ENCODE data around the gene NELL1.

Gene NELL1

GRCh38 chr11:20963596-20963995 is 294.2 kb downstream of the NELL1 start:
- Histone ChIP-seq H3K4me1 (ENCODE audit: insufficient read depth, low read length) (no peaks in the 10 kb centered on the region), H3K4me3 (ENCODE audit: low read depth in 1 of 2, low read length in 2 of 2) (no peak overlapping the region), H3K4me2 (ENCODE audit: insufficient read depth, low read length) (no peak overlapping the region), H3K9ac (ENCODE audit: low read depth, low read length) (no peak overlapping the region), H3K9me3 (ENCODE audit: insufficient read depth, low read length, severe bottlenecking) (no peaks in the 10 kb centered on the region), H3K27ac (ENCODE audit: low read length) (no peak overlapping the region), H3K79me2 (ENCODE audit: insufficient read depth, low read length) (no peaks in the 10 kb centered on the region), H3K36me3 (ENCODE audit: insufficient read depth, low read length) (no peaks in the 10 kb centered on the region), H3K27me3 (ENCODE audit: insufficient read depth, low read length, poor library complexity) (no peaks in the 10 kb centered on the region), H2AFZ (ENCODE audit: low read depth, low read length) (no peak overlapping the region), H4K20me1 (ENCODE audit: insufficient read depth, low read length) (no peaks in the 10 kb centered on the region)
- DNase-seq (no peak), ATAC-seq (ENCODE audit: insufficient read depth, low read depth) (no peak)
- TF ChIP-seq EZH2 (IDR thresholded peaks at IDR 0.05; ENCODE audit: borderline replicate concordance, low read depth, low read length, severe bottlenecking), result no peak
- no peak for TF ChIP-seq CTCF (IDR thresholded peaks at IDR 0.05; ENCODE audit: borderline replicate concordance, extremely low read depth, low read length, poor library complexity, severe bottlenecking)

GRCh38 chr11:20964985-20965384 is 295.6 kb downstream of the NELL1 start:
- ATAC-seq (ENCODE audit: insufficient read depth, low read depth), result no peak
- H3K36me3 ChIP-seq (ENCODE audit: insufficient read depth, low read length), result no peaks in the 10 kb centered on the region
- no peak overlapping the region for H3K27ac ChIP-seq (ENCODE audit: low read length)

GRCh38 chr11:20966489-20966888 is 297.1 kb downstream of the NELL1 start:
- DNase-seq (no peak), ATAC-seq (ENCODE audit: insufficient read depth, low read depth) (no peak)
- H3K4me3 ChIP-seq (ENCODE audit: low read depth in 1 of 2, low read length in 2 of 2), result no peak overlapping the region
- no peaks in the 10 kb centered on the region for H3K27me3 ChIP-seq (ENCODE audit: insufficient read depth, low read length, poor library complexity)
- H3K36me3 ChIP-seq (ENCODE audit: insufficient read depth, low read length), result no peaks in the 10 kb centered on the region
- H4K20me1 ChIP-seq (ENCODE audit: insufficient read depth, low read length), result no peaks in the 10 kb centered on the region
- TF ChIP-seq CTCF (IDR thresholded peaks at IDR 0.05; ENCODE audit: borderline replicate concordance, extremely low read depth, low read length, poor library complexity, severe bottlenecking) (no peak), EZH2 (IDR thresholded peaks at IDR 0.05; ENCODE audit: borderline replicate concordance, low read depth, low read length, severe bottlenecking) (no peak)
- H3K27ac ChIP-seq (ENCODE audit: low read length), result no peak overlapping the region
- H3K4me2 ChIP-seq (ENCODE audit: insufficient read depth, low read length), result no peak overlapping the region
- no peak overlapping the region for H2AFZ ChIP-seq (ENCODE audit: low read depth, low read length)
- no peaks in the 10 kb centered on the region for H3K9me3 ChIP-seq (ENCODE audit: insufficient read depth, low read length, severe bottlenecking)
- H3K79me2 ChIP-seq (ENCODE audit: insufficient read depth, low read length), result no peaks in the 10 kb centered on the region
- no peak overlapping the region for H3K9ac ChIP-seq (ENCODE audit: low read depth, low read length)
- no peaks in the 10 kb centered on the region for H3K4me1 ChIP-seq (ENCODE audit: insufficient read depth, low read length)

More at GRCh38 chr11:20964985-20965384, 295.6 kb downstream of the NELL1 start:
- Histone ChIP-seq H3K79me2 (ENCODE audit: insufficient read depth, low read length) (no peaks in the 10 kb centered on the region), H3K9ac (ENCODE audit: low read depth, low read length) (no peak overlapping the region), H3K27me3 (ENCODE audit: insufficient read depth, low read length, poor library complexity) (no peaks in the 10 kb centered on the region), H3K9me3 (ENCODE audit: insufficient read depth, low read length, severe bottlenecking) (no peaks in the 10 kb centered on the region), H3K4me2 (ENCODE audit: insufficient read depth, low read length) (no peak overlapping the region), H3K4me1 (ENCODE audit: insufficient read depth, low read length) (no peaks in the 10 kb centered on the region), H2AFZ (ENCODE audit: low read depth, low read length) (no peak overlapping the region), H3K4me3 (ENCODE audit: low read depth in 1 of 2, low read length in 2 of 2) (no peak overlapping the region), H4K20me1 (ENCODE audit: insufficient read depth, low read length) (no peaks in the 10 kb centered on the region)
- no peak for DNase-seq
- no peak for TF ChIP-seq CTCF (IDR thresholded peaks at IDR 0.05; ENCODE audit: borderline replicate concordance, extremely low read depth, low read length, poor library complexity, severe bottlenecking)
- TF ChIP-seq EZH2 (IDR thresholded peaks at IDR 0.05; ENCODE audit: borderline replicate concordance, low read depth, low read length, severe bottlenecking), result no peak
